Smooth muscle cell (in vitro differentiated cells): ENCODE data around the gene SP140L. TPM values are rescaled to one million over a fixed set of nuclear protein-coding genes. Genes with fewer than 3 reads are reported as not detected.
"Not testable (repeated sequence)": the region's sequence is repeated elsewhere in the genome, so short reads cannot be mapped to it uniquely, and the experiment has no call there.

Experiments used
- DNase-seq: peaks from one replicate; lab custom pipeline; 2025; ENCODE audit not compliant: unreplicated experiment; lab: John Stamatoyannopoulos, UW
- H2AFZ ChIP-seq: fragments of 200-600 bp; sonication (generic); 2 replicates; pipeline ENCODE4 v1.6.0; 2016; ENCODE audit warnings: antibody characterized with exemption, low read depth, mild to moderate bottlenecking
- H3F3A ChIP-seq: fragments of 200-600 bp; sonication (generic); 2 replicates; pipeline ENCODE4 v1.6.0; 2017; ENCODE audit warnings: antibody characterized with exemption, low read depth
- H3K27ac ChIP-seq: fragments of 200-600 bp; sonication (generic); 2 replicates; pipeline ENCODE4 v1.5.1; 2016; ENCODE audit warnings: low read depth, mild to moderate bottlenecking
- H3K27me3 ChIP-seq: fragments of 200-600 bp; sonication (generic); 2 replicates; pipeline ENCODE4 v1.6.1; 2016; ENCODE audit warnings: low read depth, mild to moderate bottlenecking
- H3K36me3 ChIP-seq: fragments of 200-600 bp; sonication (generic); 2 replicates; pipeline ENCODE4 v1.5.1; 2016; ENCODE audit warnings: low read depth
- H3K4me1 ChIP-seq: fragments of 200-600 bp; sonication (generic); 2 replicates; pipeline ENCODE4 v1.5.1; 2016; ENCODE audit warnings: low read depth
- H3K4me2 ChIP-seq: fragments of 200-600 bp; sonication (generic); 2 replicates; pipeline ENCODE4 v1.6.0; 2016; ENCODE audit warnings: mild to moderate bottlenecking
- H3K4me3 ChIP-seq: fragments of 200-600 bp; sonication (generic); 2 replicates; pipeline ENCODE4 v1.5.1; 2016; ENCODE audit warnings: mild to moderate bottlenecking
- H3K79me2 ChIP-seq: fragments of 200-600 bp; sonication (generic); 2 replicates; pipeline ENCODE4 v1.6.0; 2016; ENCODE audit warnings: low read depth, mild to moderate bottlenecking
- H3K9ac ChIP-seq: fragments of 200-600 bp; sonication (generic); 2 replicates; pipeline ENCODE4 v1.6.0; 2016; ENCODE audit warnings: low read depth
- H3K9me3 ChIP-seq: fragments of 200-600 bp; sonication (generic); replicated peaks from 2 replicates; pipeline ENCODE4 v1.5.1; 2016; ENCODE audit warnings: low read depth
- H4K20me1 ChIP-seq: fragments of 200-600 bp; sonication (generic); 2 replicates; pipeline ENCODE4 v1.6.0; 2016; ENCODE audit warnings: low read depth
- CTCF ChIP-seq: fragments of 200-600 bp; sonication (generic); IDR thresholded peaks from 2 replicates; pipeline ENCODE4 v1.5.1; 2017; ENCODE audit warnings: borderline replicate concordance, mild to moderate bottlenecking, antibody characterized with exemption; ENCODE audit not compliant: insufficient read depth, poor library complexity, severe bottlenecking
- WGBS: methylation state at CpG from one replicate; pipeline ENCODE4 v1.1.7; 2016; ENCODE audit warnings: low lambda C conversion rate; 5-methylcytosine and 5-hydroxymethylcytosine counted together
- polyA plus RNA-seq: library from polyadenylated mRNA; unstranded; fragments of >200 nt; fragmentation: Nextera tagmentation; extraction: Ambion mirVana; gene quantifications from 2 replicates; pipeline ENCODE4 v1.2.1, GENCODE V29; 2016
- total RNA-seq: library from RNA; depleted of rRNA; stranded (reverse); fragments of >200 nt; gene quantifications from 2 replicates; pipeline ENCODE4 v1.2.3, GENCODE V29; 2014

SP140L gene
- total and polyA plus RNA-seq, 2 experiments from 2014 or later = 0.90 to 1.6 TPM

GRCh38 chr2:230400454-230400853 lies 73.5 kb downstream of the SP140L start:
- Histone ChIP-seq H3K9me3 (no peaks in the 10 kb centered on the region), H3K9ac (no peak overlapping the region), H2AFZ (no peak overlapping the region), H3K4me3 (no peak overlapping the region), H3K79me2 (no peaks in the 10 kb centered on the region), H3F3A (no peaks in the 10 kb centered on the region), H4K20me1 (no peaks in the 10 kb centered on the region), H3K4me1 (no peaks in the 10 kb centered on the region), H3K27ac (no peak overlapping the region), H3K27me3 (no peaks in the 10 kb centered on the region), H3K4me2 (no peak overlapping the region), H3K36me3 (no peaks in the 10 kb centered on the region)
- no peak for TF ChIP-seq CTCF
- no peak for DNase-seq
- WGBS = 84% methylated on average over 5 of the region's 5 CpGs

- H3K27me3 ChIP-seq, H3F3A ChIP-seq, H3K4me3 ChIP-seq, H3K79me2 ChIP-seq, H3K27ac ChIP-seq, H3K4me1 ChIP-seq, DNase-seq, H3K9me3 ChIP-seq, H4K20me1 ChIP-seq, H3K9ac ChIP-seq, H3K36me3 ChIP-seq, H2AFZ ChIP-seq, H3K4me2 ChIP-seq: not testable (repeated sequence)
- WGBS = 80% methylated on average over 2 of the region's 6 CpGs
Measured at GRCh38 chr2:230401026-230401425, 74.0 kb downstream of the SP140L start.

GRCh38 chr2:230403746-230404145 lies 76.8 kb downstream of the SP140L start:
- DNase-seq = no peak
- WGBS = 88% methylated on average over 7 of the region's 7 CpGs
- Histone ChIP-seq H3K27ac (no peak overlapping the region), H3K9ac (no peak overlapping the region), H3K4me1 (no peaks in the 10 kb centered on the region), H3K4me3 (no peak overlapping the region), H4K20me1 (no peaks in the 10 kb centered on the region), H3K9me3 (no peaks in the 10 kb centered on the region), H3K27me3 (no peaks in the 10 kb centered on the region), H3K4me2 (no peak overlapping the region), H3K79me2 (no peaks in the 10 kb centered on the region), H3K36me3 (no peaks in the 10 kb centered on the region), H3F3A (no peaks in the 10 kb centered on the region), H2AFZ (no peak overlapping the region)
- TF ChIP-seq CTCF = no peak

- H2AFZ ChIP-seq = no peak overlapping the region
- H3K9me3 ChIP-seq = no peaks in the 10 kb centered on the region
- H3K27ac ChIP-seq = no peak overlapping the region
- H3K4me3 ChIP-seq = no peak overlapping the region
- peaks cover 10% of the 10 kb centered on the region for H3K27me3 ChIP-seq
- no peaks in the 10 kb centered on the region for H3K36me3 ChIP-seq
- H3K4me2 ChIP-seq = no peak overlapping the region
- no peak for TF ChIP-seq CTCF
- no peak for DNase-seq
- no peaks in the 10 kb centered on the region for H3K4me1 ChIP-seq
- no peaks in the 10 kb centered on the region for H3K79me2 ChIP-seq
- WGBS = 85% methylated on average over 3 of the region's 3 CpGs
- H3K9ac ChIP-seq = no peak overlapping the region
- H4K20me1 ChIP-seq = no peaks in the 10 kb centered on the region
- H3F3A ChIP-seq = no peaks in the 10 kb centered on the region
Measured at GRCh38 chr2:230405824-230406223, 78.8 kb downstream of the SP140L start.
